NB4 (cell line): ENCODE measurements around the gene MAP2K4.

Source experiments
- CTCF ChIP-seq: IDR thresholded peaks from one replicate; pipeline ENCODE4 v1.5.1; 2012; ENCODE audit warnings: low read depth, low read length
- MAX ChIP-seq: IDR thresholded peaks from 2 replicates; pipeline ENCODE4 v1.6.1; 2011; ENCODE audit warnings: low read depth, low read length
- MYC ChIP-seq: IDR thresholded peaks from 2 replicates; pipeline ENCODE4 v1.6.1; 2011; ENCODE audit warnings: low read depth, low read length
- POLR2A ChIP-seq: IDR thresholded peaks from 2 replicates; pipeline ENCODE4 v1.6.1; 2011; ENCODE audit warnings: mild to moderate bottlenecking; ENCODE audit not compliant: insufficient read length; ENCODE audit errors: extremely low read depth

- TF ChIP-seq POLR2A (no peak), MYC (no peak), CTCF (no peak), MAX (no peak)
These were observed 37.9 kb downstream of the MAP2K4 start for GRCh38 chr17:12058535-12058934.
